EH (cell line): ENCODE results near the gene SSTR3.

Experiments
- DNase-seq: peaks from one replicate; pipeline ENCODE4 v3.0.0-alpha.2; 2015; ENCODE audit warnings: low read depth

SSTR3 gene

GRCh38 chr22:37229012-37229804 lies 16.9 kb upstream of the SSTR3 start:
- DNase-seq, result peak; percentile 89

GRCh38 chr22:37228106-37229011 lies 16.1 kb upstream of the SSTR3 start:
- peak; percentile 84 for DNase-seq

- no peak for DNase-seq
Measured at GRCh38 chr22:37226514-37226913, 14.2 kb upstream of the SSTR3 start.

- DNase-seq, result no peak
Measured at GRCh38 chr22:37226087-37226486, 13.8 kb upstream of the SSTR3 start.

GRCh38 chr22:37225481-37225880 lies 13.2 kb upstream of the SSTR3 start:
- peak; percentile 22 for DNase-seq

GRCh38 chr22:37224757-37225420 lies 12.6 kb upstream of the SSTR3 start:
- DNase-seq, result peak; percentile 24

- DNase-seq, result no peak
Measured at GRCh38 chr22:37223965-37224551, 11.8 kb upstream of the SSTR3 start.

GRCh38 chr22:37222440-37222971 lies 10.2 kb upstream of the SSTR3 start:
- no peak for DNase-seq

GRCh38 chr22:37221424-37222333 lies 9.4 kb upstream of the SSTR3 start:
- DNase-seq, result no peak

- DNase-seq, result no peak
Measured at GRCh38 chr22:37220543-37220981, 8.3 kb upstream of the SSTR3 start.

GRCh38 chr22:37219533-37219932 lies 7.3 kb upstream of the SSTR3 start:
- no peak for DNase-seq

GRCh38 chr22:37218771-37219411 lies 6.6 kb upstream of the SSTR3 start:
- DNase-seq, result no peak

- DNase-seq, result no peak
Measured at GRCh38 chr22:37218399-37218770, 6.1 kb upstream of the SSTR3 start.

- no peak for DNase-seq
Measured at GRCh38 chr22:37215890-37216289, 3.6 kb upstream of the SSTR3 start.

GRCh38 chr22:37214731-37215030 lies 2.4 kb upstream of the SSTR3 start:
- no peak for DNase-seq

GRCh38 chr22:37213941-37214730 lies 1.9 kb upstream of the SSTR3 start:
- DNase-seq, result no peak

- DNase-seq, result no peak
Measured at GRCh38 chr22:37213218-37213855, 1.1 kb upstream of the SSTR3 start.

GRCh38 chr22:37211866-37212173 lies 457 bp downstream of the SSTR3 start:
- no peak for DNase-seq
